Measurements from ENCODE around the gene S1PR4.

Gene S1PR4

DNA sequence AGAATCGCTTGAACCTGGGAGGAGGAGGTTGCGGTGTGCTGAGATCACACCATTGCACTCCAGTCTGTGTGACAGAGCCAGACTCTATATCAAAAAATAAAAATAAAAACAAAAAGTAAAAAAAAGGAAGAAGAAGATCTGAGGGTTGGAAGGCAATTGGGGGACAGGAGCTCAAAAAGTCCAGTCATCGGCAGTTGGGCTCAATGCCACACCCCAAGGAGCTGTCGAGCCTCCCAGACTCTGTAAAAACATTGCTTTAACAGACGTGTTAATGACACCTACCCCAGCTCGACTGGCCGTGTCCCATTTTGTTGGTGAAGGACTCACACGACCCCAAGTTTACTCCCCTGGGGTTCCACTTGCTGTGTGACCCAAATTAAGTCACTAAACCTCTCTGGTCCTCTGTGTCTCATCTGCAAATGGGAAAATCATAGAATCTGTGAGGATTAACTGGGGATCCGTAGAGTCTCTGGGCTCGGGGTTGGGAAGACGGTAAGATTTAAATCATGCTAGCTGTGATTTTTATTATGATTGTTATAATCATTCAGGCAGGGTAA is 35.7 kb upstream of the S1PR4 start:
- Histone ChIP-seq H3K27ac (ENCODE audit: low read depth, low read length) (no peak overlapping the region), H3K4me3 (ENCODE audit: low read length) (no peak overlapping the region), H3K36me3 (ENCODE audit: insufficient read depth, low read length) (no peaks in the 10 kb centered on the region), H3K27me3 (ENCODE audit: insufficient read depth, low read length) (no peaks in the 10 kb centered on the region), H3K9me3 (ENCODE audit: insufficient read depth, low read depth, low read length) (no peaks in the 10 kb centered on the region), H3K9ac (ENCODE audit: low read depth, low read length) (no peak overlapping the region), H3K4me1 (ENCODE audit: insufficient read depth, low read length) (no peaks in the 10 kb centered on the region)
- WGBS: 72% methylated on average over 10 of the region's 11 CpGs

- 86% methylated on average over 19 of the region's 20 CpGs for WGBS
- Histone ChIP-seq H3K9me3 (ENCODE audit: insufficient read depth, low read depth, low read length) (no peaks in the 10 kb centered on the region), H3K36me3 (ENCODE audit: insufficient read depth, low read length) (no peaks in the 10 kb centered on the region), H3K4me1 (ENCODE audit: insufficient read depth, low read length) (no peaks in the 10 kb centered on the region), H3K27me3 (ENCODE audit: insufficient read depth, low read length) (no peaks in the 10 kb centered on the region), H3K27ac (ENCODE audit: low read depth, low read length) (no peak overlapping the region), H3K9ac (ENCODE audit: low read depth, low read length) (no peak overlapping the region), H3K4me3 (ENCODE audit: low read length) (no peak overlapping the region)
Observed at GRCh38 chr19:3145909-3146676, 32.5 kb upstream of the S1PR4 start.

DNA sequence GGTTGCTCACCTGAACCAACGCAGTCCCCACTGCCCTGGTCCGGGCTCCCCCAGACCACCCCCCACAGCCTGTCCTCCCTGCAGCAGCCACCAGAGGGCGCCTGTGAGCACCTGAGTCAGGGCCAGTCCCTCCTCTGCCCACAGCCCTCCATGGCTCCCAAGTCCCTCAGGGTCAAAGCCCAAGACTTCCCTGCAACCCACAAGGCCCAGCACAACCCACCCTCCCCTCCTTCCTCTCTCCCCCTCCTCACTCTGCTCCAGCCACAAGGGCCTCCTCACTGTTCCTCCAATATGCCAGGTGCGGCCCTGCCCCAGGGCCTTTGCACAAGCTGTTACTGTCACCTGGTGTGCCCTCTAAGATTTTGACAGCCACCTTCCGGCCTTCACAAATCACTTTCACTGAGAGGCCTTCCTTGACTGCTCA is 31.9 kb upstream of the S1PR4 start:
- 67% methylated on average over 5 of the region's 5 CpGs for WGBS
- H3K9me3 ChIP-seq (ENCODE audit: insufficient read depth, low read depth, low read length): no peaks in the 10 kb centered on the region
- H3K27ac ChIP-seq (ENCODE audit: low read depth, low read length): no peak overlapping the region
- no peaks in the 10 kb centered on the region for H3K27me3 ChIP-seq (ENCODE audit: insufficient read depth, low read length)
- H3K4me3 ChIP-seq (ENCODE audit: low read length): no peak overlapping the region
- no peaks in the 10 kb centered on the region for H3K36me3 ChIP-seq (ENCODE audit: insufficient read depth, low read length)
- H3K9ac ChIP-seq (ENCODE audit: low read depth, low read length): no peak overlapping the region
- H3K4me1 ChIP-seq (ENCODE audit: insufficient read depth, low read length): no peaks in the 10 kb centered on the region

GRCh38 chr19:3148503-3148902 is 30.1 kb upstream of the S1PR4 start:
- Histone ChIP-seq H3K9me3 (ENCODE audit: insufficient read depth, low read depth, low read length) (no peaks in the 10 kb centered on the region), H3K9ac (ENCODE audit: low read depth, low read length) (no peak overlapping the region), H3K4me3 (ENCODE audit: low read length) (no peak overlapping the region), H3K27ac (ENCODE audit: low read depth, low read length) (no peak overlapping the region), H3K27me3 (ENCODE audit: insufficient read depth, low read length) (no peaks in the 10 kb centered on the region), H3K4me1 (ENCODE audit: insufficient read depth, low read length) (no peaks in the 10 kb centered on the region), H3K36me3 (ENCODE audit: insufficient read depth, low read length) (no peaks in the 10 kb centered on the region)
- 92% methylated on average over 20 of the region's 20 CpGs for WGBS

GRCh38 chr19:3149089-3149488 is 29.5 kb upstream of the S1PR4 start:
- H3K9me3 ChIP-seq (ENCODE audit: insufficient read depth, low read depth, low read length): no peaks in the 10 kb centered on the region
- H3K4me3 ChIP-seq (ENCODE audit: low read length): no peak overlapping the region
- no peak overlapping the region for H3K27ac ChIP-seq (ENCODE audit: low read depth, low read length)
- H3K36me3 ChIP-seq (ENCODE audit: insufficient read depth, low read length): no peaks in the 10 kb centered on the region
- WGBS: 92% methylated on average over 6 of the region's 6 CpGs
- H3K9ac ChIP-seq (ENCODE audit: low read depth, low read length): no peak overlapping the region
- no peaks in the 10 kb centered on the region for H3K4me1 ChIP-seq (ENCODE audit: insufficient read depth, low read length)
- no peaks in the 10 kb centered on the region for H3K27me3 ChIP-seq (ENCODE audit: insufficient read depth, low read length)

DNA sequence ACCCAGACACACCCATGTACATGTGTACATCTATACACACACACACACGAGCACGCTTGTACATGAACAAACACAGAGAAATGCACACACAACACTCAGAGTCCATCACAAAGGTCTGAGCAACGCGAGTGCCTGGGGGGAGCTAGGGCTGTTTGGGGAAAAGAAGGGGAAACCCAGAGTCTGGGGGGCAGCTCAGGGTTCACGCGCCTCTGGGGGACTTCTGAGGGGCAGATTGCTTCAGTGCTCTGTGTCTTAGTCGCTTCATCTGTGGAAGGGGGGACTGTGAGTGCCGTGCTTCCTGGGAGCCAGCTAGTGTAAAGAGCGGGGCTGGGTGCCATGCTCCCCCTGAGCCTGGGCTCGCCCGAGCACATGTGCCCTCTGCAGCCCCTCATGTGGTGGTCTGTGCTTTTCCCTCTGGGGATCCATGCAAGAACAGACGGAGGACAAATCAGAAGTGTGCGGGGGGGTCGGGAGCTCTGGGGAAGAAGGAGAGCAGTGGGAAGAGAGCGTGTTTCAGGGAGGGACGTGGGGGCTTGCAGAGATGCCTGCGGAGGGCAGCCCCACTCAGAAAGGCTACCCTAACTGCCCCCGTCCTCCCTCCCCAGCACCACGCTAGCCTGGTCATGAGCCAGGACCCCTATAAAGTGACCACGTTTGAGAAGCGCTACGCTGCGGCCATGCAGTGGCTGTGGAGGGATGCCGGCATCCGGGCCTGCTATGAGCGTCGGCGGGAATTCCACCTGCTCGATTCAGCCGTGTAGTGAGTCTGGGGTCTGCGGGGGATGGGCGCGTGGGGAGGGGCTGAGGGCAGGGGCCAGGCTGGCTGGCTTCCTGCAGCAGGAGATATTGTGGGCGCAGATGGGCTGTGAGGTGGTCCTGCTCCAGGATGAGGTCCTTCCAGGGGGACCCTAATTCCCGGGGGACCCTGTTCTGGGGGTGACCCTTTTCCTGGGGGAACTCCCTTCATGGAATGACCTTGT is 28.8 kb upstream of the S1PR4 start:
- 71% methylated on average over 35 of the region's 35 CpGs for WGBS
- H3K9me3 ChIP-seq (ENCODE audit: insufficient read depth, low read depth, low read length): no peaks in the 10 kb centered on the region
- no peaks in the 10 kb centered on the region for H3K27me3 ChIP-seq (ENCODE audit: insufficient read depth, low read length)
- H3K4me3 ChIP-seq (ENCODE audit: low read length): no peak overlapping the region
- no peaks in the 10 kb centered on the region for H3K36me3 ChIP-seq (ENCODE audit: insufficient read depth, low read length)
- H3K27ac ChIP-seq (ENCODE audit: low read depth, low read length): no peak overlapping the region
- H3K4me1 ChIP-seq (ENCODE audit: insufficient read depth, low read length): no peaks in the 10 kb centered on the region
- H3K9ac ChIP-seq (ENCODE audit: low read depth, low read length): no peak overlapping the region

GRCh38 chr19:3150739-3151329 is 27.7 kb upstream of the S1PR4 start:
- Histone ChIP-seq H3K36me3 (ENCODE audit: insufficient read depth, low read length) (no peaks in the 10 kb centered on the region), H3K27ac (ENCODE audit: low read depth, low read length) (no peak overlapping the region), H3K4me1 (ENCODE audit: insufficient read depth, low read length) (no peaks in the 10 kb centered on the region), H3K27me3 (ENCODE audit: insufficient read depth, low read length) (no peaks in the 10 kb centered on the region), H3K4me3 (ENCODE audit: low read length) (no peak overlapping the region), H3K9me3 (ENCODE audit: insufficient read depth, low read depth, low read length) (no peaks in the 10 kb centered on the region), H3K9ac (ENCODE audit: low read depth, low read length) (no peak overlapping the region)
- 90% methylated on average over 5 of the region's 5 CpGs for WGBS

GRCh38 chr19:3151563-3152418 is 26.8 kb upstream of the S1PR4 start:
- Histone ChIP-seq H3K27ac (ENCODE audit: low read depth, low read length) (no peak overlapping the region), H3K4me3 (ENCODE audit: low read length) (no peak overlapping the region), H3K9ac (ENCODE audit: low read depth, low read length) (no peak overlapping the region), H3K27me3 (ENCODE audit: insufficient read depth, low read length) (no peaks in the 10 kb centered on the region), H3K4me1 (ENCODE audit: insufficient read depth, low read length) (no peaks in the 10 kb centered on the region), H3K9me3 (ENCODE audit: insufficient read depth, low read depth, low read length) (no peaks in the 10 kb centered on the region), H3K36me3 (ENCODE audit: insufficient read depth, low read length) (no peaks in the 10 kb centered on the region)
- 69% methylated on average over 14 of the region's 14 CpGs for WGBS

DNA sequence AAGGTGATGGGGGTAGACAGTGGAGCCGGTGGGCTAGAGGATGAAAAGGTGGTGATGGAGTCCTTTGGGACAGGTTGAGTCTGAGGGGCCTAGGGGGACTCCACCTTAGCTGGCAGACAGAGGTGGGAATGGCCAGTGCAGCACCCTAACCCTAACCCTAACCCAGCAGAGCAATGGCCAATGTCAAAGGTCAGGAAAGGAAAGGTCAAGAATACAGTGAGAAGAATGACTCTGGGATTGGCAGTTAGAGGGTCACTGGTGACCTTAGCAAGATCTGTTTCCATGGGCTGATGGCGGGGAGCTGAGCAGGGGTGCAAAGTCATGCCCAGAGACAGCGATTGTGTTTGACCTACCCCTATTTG is 26.2 kb upstream of the S1PR4 start:
- WGBS: 86% methylated on average over 3 of the region's 3 CpGs
- Histone ChIP-seq H3K9ac (ENCODE audit: low read depth, low read length) (no peak overlapping the region), H3K27me3 (ENCODE audit: insufficient read depth, low read length) (no peaks in the 10 kb centered on the region), H3K4me1 (ENCODE audit: insufficient read depth, low read length) (no peaks in the 10 kb centered on the region), H3K4me3 (ENCODE audit: low read length) (no peak overlapping the region), H3K36me3 (ENCODE audit: insufficient read depth, low read length) (no peaks in the 10 kb centered on the region), H3K27ac (ENCODE audit: low read depth, low read length) (no peak overlapping the region), H3K9me3 (ENCODE audit: insufficient read depth, low read depth, low read length) (no peaks in the 10 kb centered on the region)

Measured in HUES64 (cell line).